ENCODE results near the gene PREX1. TPM values are rescaled to one million over a fixed set of nuclear protein-coding genes. Genes with fewer than 3 reads are reported as not detected.

The PREX1 gene
- polyA plus RNA-seq, 1 experiment, result 1.3 TPM

DNA sequence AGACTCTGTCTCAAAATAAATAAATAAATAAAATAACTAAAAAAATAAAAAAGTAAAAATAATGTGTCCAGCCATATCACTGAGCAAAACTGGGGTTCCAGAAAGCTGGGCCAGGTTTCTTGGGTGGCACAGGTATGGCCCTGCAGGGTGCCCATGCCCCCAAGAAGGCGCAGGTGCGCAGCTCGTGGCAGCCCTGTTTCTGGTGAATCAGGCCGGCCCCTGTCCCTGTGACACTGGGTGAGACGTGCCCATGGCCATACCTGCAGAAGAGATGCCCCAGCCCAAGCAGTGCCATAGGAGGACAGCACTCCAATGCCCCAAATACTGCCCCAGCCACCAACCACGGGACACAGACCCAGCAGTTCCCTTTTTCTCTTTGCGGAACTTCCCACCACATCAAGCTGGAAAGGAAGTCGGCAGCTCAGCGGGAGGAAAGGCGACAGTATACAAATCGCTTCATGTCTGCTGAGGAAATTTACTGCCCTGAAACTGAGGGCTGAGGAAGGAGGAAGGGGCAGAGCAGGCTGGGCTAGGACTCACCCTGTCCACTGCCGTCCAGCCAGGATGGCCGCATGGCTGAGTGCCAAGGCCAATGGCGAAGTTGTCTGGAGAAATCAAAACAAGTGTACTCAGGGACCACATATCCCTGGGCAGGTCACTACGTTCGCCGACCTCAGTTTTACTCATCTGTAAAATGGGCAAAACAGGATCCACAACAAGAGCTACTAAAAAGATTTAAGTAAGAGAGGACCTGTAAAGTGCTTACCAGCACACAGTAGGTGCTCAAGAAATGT lies 55.4 kb downstream of the PREX1 start:
- CTCF ChIA-PET, result interaction anchor here (1.4 kb wide), 1 partner anchor 115 kb away, joined by 3 read pairs; no protein-coding TSS in a partner anchor
- DNase-seq (ENCODE audit: low read depth), result no peak

DNA sequence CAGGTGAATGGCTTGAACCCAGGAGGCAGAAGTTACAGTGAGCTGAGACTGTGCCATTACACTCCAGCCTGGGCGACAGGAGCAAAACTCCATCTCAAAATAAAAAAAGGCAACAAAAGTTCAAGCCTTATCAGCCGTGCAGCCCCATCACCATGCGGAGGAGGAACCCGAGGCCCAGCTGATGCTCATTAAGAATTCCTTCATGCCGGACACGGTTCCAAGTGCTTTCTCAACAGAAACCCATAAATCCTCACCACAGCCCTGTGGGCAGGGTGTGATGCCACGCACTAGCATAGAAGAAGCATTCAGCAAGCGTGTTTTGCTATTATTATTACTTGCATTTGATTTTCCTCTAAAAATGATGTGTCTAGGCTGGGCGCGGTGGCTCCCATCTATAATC lies 56.3 kb downstream of the PREX1 start:
- TF ChIP-seq, protein P1, sequence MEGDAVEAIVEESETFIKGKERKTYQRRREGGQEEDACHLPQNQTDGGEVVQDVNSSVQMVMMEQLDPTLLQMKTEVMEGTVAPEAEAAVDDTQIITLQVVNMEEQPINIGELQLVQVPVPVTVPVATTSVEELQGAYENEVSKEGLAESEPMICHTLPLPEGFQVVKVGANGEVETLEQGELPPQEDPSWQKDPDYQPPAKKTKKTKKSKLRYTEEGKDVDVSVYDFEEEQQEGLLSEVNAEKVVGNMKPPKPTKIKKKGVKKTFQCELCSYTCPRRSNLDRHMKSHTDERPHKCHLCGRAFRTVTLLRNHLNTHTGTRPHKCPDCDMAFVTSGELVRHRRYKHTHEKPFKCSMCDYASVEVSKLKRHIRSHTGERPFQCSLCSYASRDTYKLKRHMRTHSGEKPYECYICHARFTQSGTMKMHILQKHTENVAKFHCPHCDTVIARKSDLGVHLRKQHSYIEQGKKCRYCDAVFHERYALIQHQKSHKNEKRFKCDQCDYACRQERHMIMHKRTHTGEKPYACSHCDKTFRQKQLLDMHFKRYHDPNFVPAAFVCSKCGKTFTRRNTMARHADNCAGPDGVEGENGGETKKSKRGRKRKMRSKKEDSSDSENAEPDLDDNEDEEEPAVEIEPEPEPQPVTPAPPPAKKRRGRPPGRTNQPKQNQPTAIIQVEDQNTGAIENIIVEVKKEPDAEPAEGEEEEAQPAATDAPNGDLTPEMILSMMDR (IDR thresholded peaks at IDR 0.05; ENCODE audit: insufficient read depth, low read depth, low read length), result no peak
- peak; percentile 70 for DNase-seq (ENCODE audit: low read depth)
- Histone ChIP-seq H3K27me3 (ENCODE audit: control insufficient read depth, insufficient read depth, low read length) (peaks cover 2% of the 10 kb centered on the region), H3K36me3 (ENCODE audit: control insufficient read depth, insufficient read depth, low read length) (no peaks in the 10 kb centered on the region), H3K4me3 (ENCODE audit: low read depth, low read length) (no peak overlapping the region)
- ChIA-PET CTCF (no interaction called here), POLR2A (interaction anchor here (0.6 kb wide), 1 partner anchor 1763 kb away, joined by 3 read pairs; no protein-coding TSS in a partner anchor)

More for the DNA sequence above, 55.4 kb downstream of the PREX1 start:
- Histone ChIP-seq H3K36me3 (ENCODE audit: control insufficient read depth, insufficient read depth, low read length) (no peaks in the 10 kb centered on the region), H3K4me3 (ENCODE audit: low read depth, low read length) (no peak overlapping the region), H3K27me3 (ENCODE audit: control insufficient read depth, insufficient read depth, low read length) (peaks cover 2% of the 10 kb centered on the region)
- POLR2A ChIA-PET, result no interaction called here
- TF ChIP-seq, protein P1 (IDR thresholded peaks at IDR 0.05; ENCODE audit: insufficient read depth, low read depth, low read length), result no peak

DNA sequence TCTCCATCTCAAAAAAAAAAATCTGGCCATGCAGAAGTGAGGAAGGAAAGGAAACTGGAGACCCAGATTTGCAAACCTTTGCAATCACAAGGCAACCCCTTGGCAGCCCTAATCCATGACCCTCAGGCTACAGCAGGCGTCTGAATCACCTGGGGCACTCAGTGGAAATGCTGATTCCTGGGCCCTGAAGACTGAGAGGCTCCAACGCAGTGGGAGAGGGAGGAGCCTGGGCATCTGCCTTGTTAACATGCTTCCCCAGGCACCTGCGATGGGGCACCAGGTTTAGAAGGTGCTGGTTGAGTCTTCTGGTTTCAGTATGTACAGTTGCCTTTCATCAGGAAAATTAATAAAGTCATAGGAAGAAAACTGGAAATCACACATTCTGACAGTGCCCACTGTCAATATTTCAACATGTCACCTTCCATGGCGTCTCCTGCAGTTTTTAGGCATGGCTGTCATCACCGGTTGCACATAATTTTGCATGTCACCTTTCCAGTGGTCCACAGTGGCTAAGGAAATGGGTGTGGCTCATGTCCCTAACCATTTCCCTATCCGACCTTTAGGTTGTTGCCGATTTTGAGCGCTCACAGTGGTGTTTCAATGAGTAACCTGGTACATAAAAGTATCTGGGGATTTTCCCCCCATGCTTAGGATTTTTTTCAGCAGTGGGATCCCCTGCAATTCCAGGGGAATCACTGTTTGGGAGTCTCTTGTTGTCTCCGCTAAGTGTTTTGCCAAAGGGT lies 56.9 kb downstream of the PREX1 start:
- ChIA-PET CTCF (interaction anchor here (1.2 kb wide), 1 partner anchor 103 kb away, joined by 3 read pairs; no protein-coding TSS in a partner anchor), POLR2A (interaction anchor here (0.6 kb wide), 1 partner anchor 1764 kb away, joined by 3 read pairs; no protein-coding TSS in a partner anchor)
- H3K27me3 ChIP-seq (ENCODE audit: control insufficient read depth, insufficient read depth, low read length), result peaks cover 2% of the 10 kb centered on the region
- TF ChIP-seq, protein P1 (IDR thresholded peaks at IDR 0.05; ENCODE audit: insufficient read depth, low read depth, low read length), result no peak
- no peak overlapping the region for H3K4me3 ChIP-seq (ENCODE audit: low read depth, low read length)
- no peaks in the 10 kb centered on the region for H3K36me3 ChIP-seq (ENCODE audit: control insufficient read depth, insufficient read depth, low read length)
- DNase-seq (ENCODE audit: low read depth), result no peak

DNA sequence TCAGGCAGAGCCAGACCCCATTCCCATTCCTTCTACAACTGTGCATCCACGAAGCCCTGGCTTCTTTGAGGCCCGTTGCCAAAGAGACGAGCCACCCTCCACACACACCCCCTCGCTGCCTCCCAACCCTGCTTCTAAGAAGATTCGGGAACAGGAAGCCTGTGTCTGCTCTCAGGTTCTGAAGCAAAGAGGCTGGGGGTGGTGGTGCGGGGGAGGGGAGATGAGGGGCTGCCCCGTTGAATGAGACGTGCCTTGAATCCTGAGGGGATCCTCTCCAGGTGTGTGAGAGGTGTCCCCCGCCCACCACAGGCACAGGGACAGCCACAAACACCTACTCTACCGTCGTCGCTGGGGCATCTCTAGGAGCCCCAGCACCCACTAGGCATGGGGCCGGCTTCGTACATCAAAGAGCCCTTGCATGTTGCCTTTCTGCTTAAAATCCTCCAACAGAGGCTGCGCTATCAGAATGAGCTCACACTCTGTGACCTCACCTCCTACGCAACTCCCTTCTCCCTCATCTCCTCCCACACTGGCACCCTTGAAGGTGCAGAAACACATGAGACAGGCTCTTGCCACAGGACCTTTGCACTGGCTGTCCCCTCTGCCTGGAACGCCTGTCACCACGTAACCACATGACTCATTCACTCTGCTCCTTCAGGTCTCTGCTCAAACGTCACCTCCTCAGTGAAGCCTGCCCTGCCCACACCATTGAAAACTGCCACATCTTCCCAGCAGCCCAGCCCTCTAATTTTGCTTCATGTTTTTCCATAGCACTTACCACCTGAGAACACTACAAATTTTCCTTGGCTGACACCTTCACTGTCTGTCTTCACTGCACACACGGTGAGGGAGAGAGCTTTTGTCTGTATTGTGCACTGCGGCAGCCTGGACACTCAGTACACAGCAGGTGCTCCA lies 58.5 kb downstream of the PREX1 start:
- Histone ChIP-seq H3K36me3 (ENCODE audit: control insufficient read depth, insufficient read depth, low read length) (no peaks in the 10 kb centered on the region), H3K27me3 (ENCODE audit: control insufficient read depth, insufficient read depth, low read length) (peaks cover 2% of the 10 kb centered on the region; the same call in 1 of the 2 replicates), H3K4me3 (ENCODE audit: low read depth, low read length) (no peak overlapping the region)
- ChIA-PET POLR2A (no interaction called here), CTCF (interaction anchor here (1.2 kb wide), 1 partner anchor 102 kb away, joined by 3 read pairs; no protein-coding TSS in a partner anchor)
- no peak for DNase-seq (ENCODE audit: low read depth)
- TF ChIP-seq, protein P1 (IDR thresholded peaks at IDR 0.05; ENCODE audit: insufficient read depth, low read depth, low read length), result no peak

All from BJ (cell line).